ENCODE measurements around the gene RFTN1. TPM values are rescaled to one million over a fixed set of nuclear protein-coding genes. Genes with fewer than 3 reads are reported as not detected.

RFTN1 gene
- total and polyA plus RNA-seq, 2 of the 8 experiments (the other 6 are each of a cell fraction or from before 2014, with no cell fraction given): 4.6 to 6.7 TPM

DNA sequence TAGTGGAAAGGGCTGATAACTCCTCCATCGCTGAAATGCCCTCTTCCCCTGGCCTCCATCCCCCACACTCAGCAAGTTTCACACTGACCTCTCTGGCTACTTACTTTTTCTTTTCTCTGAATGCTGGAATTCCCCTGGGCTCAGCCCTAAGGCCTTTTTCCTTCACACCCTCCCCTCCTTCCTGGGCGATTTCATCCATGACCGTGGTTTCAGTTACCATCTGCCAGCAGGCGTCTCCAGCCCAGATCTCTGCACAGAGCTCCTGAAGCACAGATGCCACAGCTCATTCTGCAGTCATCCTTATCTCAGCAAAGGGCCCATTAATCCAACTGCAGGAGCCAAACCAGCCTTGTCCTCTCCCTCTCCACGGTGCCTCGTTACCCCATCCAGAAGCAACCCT is 114.0 kb downstream of the RFTN1 start:
- Histone ChIP-seq H2BK5ac (ENCODE audit: low read depth, low read length) (no peak overlapping the region), H2AK5ac (ENCODE audit: low read depth, low read length) (no peak overlapping the region), H3K79me1 (ENCODE audit: low read depth, low read length) (no peaks in the 10 kb centered on the region), H3K4me2 (ENCODE audit: insufficient read depth in 1 of 2, low read depth in 2 of 2, low read length in 2 of 2) (0 out of 4 replicates have a peak overlapping the region, but pooled peaks of 1 of the 2 experiments have one; percentile 3), H2AFZ (ENCODE audit: low read length) (0 out of 2 replicates have a peak overlapping the region, but pooled peaks have one; percentile 27), H4K5ac (ENCODE audit: insufficient read length, low read depth, low read length) (no peak overlapping the region), H3K27me3 (replicated peaks in 1 of 4; ENCODE audit: control insufficient read depth in 3 of 4, extremely low read depth in 1 of 4, insufficient read depth in 3 of 4, low read length in 3 of 4) (no peaks in the 10 kb centered on the region), H3K79me2 (ENCODE audit: control insufficient read depth in 1 of 2, insufficient read depth in 2 of 2, low read length in 2 of 2) (no peaks in the 10 kb centered on the region), H3K18ac (ENCODE audit: extremely low read depth, low read length) (0 out of 2 replicates have a peak overlapping the region, but pooled peaks have one; percentile 4), H2BK20ac (ENCODE audit: low read length) (no peak overlapping the region), H3K27ac (ENCODE audit: low read depth, low read length) (no peak overlapping the region), H4K91ac (replicated peaks; ENCODE audit: insufficient read length, low read length) (no peak overlapping the region), H3K4me1 (replicated peaks in 1 of 4; ENCODE audit: control insufficient read depth in 3 of 4, insufficient read depth in 4 of 4, low read length in 3 of 4) (peaks cover 0 to 6% (median 2%) of the 10 kb centered on the region in 4 experiments; a peak in 4 of 7 replicates), H3K23ac (ENCODE audit: insufficient read length) (no peak overlapping the region), H2BK120ac (replicated peaks; ENCODE audit: low read depth, low read length) (no peak overlapping the region), H4K20me1 (replicated peaks in 1 of 2; ENCODE audit: control insufficient read depth in 1 of 2, insufficient read depth in 2 of 2, low read length in 2 of 2) (no peaks in the 10 kb centered on the region), H3K9me3 (ENCODE audit: insufficient read depth in 2 of 2, low read depth in 1 of 2, low read length in 1 of 2) (no peaks in the 10 kb centered on the region), H3K4me3 (ENCODE audit: extremely low read depth in 1 of 4, insufficient read depth in 2 of 4, low read depth in 3 of 4, low read length in 4 of 4) (no peak overlapping the region), H3K23me2 (ENCODE audit: low read depth, low read length) (no peaks in the 10 kb centered on the region), H3K4ac (replicated peaks; ENCODE audit: insufficient read length, low read depth, low read length) (no peak overlapping the region), H3K36me3 (ENCODE audit: control insufficient read depth in 2 of 4, insufficient read depth in 4 of 4, low read length in 3 of 4) (no peaks in the 10 kb centered on the region), H3K9ac (replicated peaks in 1 of 4; ENCODE audit: extremely low read depth in 1 of 4, low read depth in 3 of 4, low read length in 3 of 4) (no peak overlapping the region), H2BK15ac (ENCODE audit: low read length) (no peak overlapping the region), H4K8ac (ENCODE audit: extremely low read depth, insufficient read depth, low read length) (no peak overlapping the region), H3K14ac (ENCODE audit: insufficient read length) (no peak overlapping the region), H2BK12ac (ENCODE audit: low read depth, low read length) (no peak overlapping the region), H3K56ac (replicated peaks; ENCODE audit: insufficient read length, low read depth, low read length) (no peak overlapping the region)
- no peak for DNase-seq (ENCODE audit: low read depth in 1 of 2, low spot score in 2 of 2)
- peak; percentile 28 for FAIRE-seq
- CTCF ChIA-PET (ENCODE audit: partially characterized antibody): interaction anchor here (0.6 to 1.7 kb wide), 6 partner anchors 8 to 151 kb away, joined by 3 to 5 read pairs (median 4); partner anchors contain the start of gene RFTN1
- POLR2A ChIA-PET (ENCODE audit: partially characterized antibody): interaction anchor here (1.3 to 1.5 kb wide), 2 partner anchors 9 to 13 kb away, joined by 3 read pairs; no protein-coding TSS in a partner anchor
- TF ChIP-seq KDM1A (IDR thresholded peaks at IDR 0.05; ENCODE audit: borderline replicate concordance, low read length) (no peak), USF2 (IDR thresholded peaks at IDR 0.05; ENCODE audit: low read length) (no peak), TEAD4 (IDR thresholded peaks at IDR 0.05; ENCODE audit: low read depth, low read length) (0 out of 2 replicates have a peak, but pooled peaks have one; percentile 21), RAD21 (IDR thresholded peaks at IDR 0.05 in 1 of 2, conservative IDR thresholded peaks at IDR 0.05 in 1 of 2; ENCODE audit: low read depth in 2 of 2, low read length in 2 of 2) (peak in 1 of 2 experiments; percentile 26; a peak in 2 of 4 replicates), SP1 (IDR thresholded peaks at IDR 0.05; ENCODE audit: low read depth, low read length) (no peak), MAX (IDR thresholded peaks at IDR 0.05) (0 out of 2 replicates have a peak, but pooled peaks have one; percentile 9), E2F6 (IDR thresholded peaks at IDR 0.05) (peak; percentile 57; the same call in 1 of the 2 replicates)
- TF ChIP-seq, protein P1, sequence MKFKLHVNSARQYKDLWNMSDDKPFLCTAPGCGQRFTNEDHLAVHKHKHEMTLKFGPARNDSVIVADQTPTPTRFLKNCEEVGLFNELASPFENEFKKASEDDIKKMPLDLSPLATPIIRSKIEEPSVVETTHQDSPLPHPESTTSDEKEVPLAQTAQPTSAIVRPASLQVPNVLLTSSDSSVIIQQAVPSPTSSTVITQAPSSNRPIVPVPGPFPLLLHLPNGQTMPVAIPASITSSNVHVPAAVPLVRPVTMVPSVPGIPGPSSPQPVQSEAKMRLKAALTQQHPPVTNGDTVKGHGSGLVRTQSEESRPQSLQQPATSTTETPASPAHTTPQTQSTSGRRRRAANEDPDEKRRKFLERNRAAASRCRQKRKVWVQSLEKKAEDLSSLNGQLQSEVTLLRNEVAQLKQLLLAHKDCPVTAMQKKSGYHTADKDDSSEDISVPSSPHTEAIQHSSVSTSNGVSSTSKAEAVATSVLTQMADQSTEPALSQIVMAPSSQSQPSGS (IDR thresholded peaks at IDR 0.05; ENCODE audit: low read length): no peak
- 81% methylated on average over 6 of the region's 6 CpGs; no CpG with 5 or more reads in 1 of the 2 experiments for WGBS, 2 experiments (ENCODE audit: extremely low coverage in 1 of 2, insufficient coverage in 1 of 2, insufficient read length in 1 of 2, insufficient replicate concordance in 2 of 2, low coverage in 1 of 2, low lambda C conversion rate in 2 of 2, missing lambda C conversion rate in 1 of 2)

Data from H1 (cell line).